Middle frontal gyrus (tissue), 1 donor: ENCODE results near the gene AKAP1.

Source experiments
- DNase-seq: peaks from one replicate; pipeline ENCODE4 v3.0.0-alpha.2; 2015; ENCODE audit warnings: low spot score; ENCODE audit errors: extremely low spot score

The AKAP1 gene

GRCh38 chr17:57158795-57159194 lies 73.7 kb downstream of the AKAP1 start:
- DNase-seq: no peak

- no peak for DNase-seq
Observed at GRCh38 chr17:57160624-57161023, 75.6 kb downstream of the AKAP1 start.

DNA sequence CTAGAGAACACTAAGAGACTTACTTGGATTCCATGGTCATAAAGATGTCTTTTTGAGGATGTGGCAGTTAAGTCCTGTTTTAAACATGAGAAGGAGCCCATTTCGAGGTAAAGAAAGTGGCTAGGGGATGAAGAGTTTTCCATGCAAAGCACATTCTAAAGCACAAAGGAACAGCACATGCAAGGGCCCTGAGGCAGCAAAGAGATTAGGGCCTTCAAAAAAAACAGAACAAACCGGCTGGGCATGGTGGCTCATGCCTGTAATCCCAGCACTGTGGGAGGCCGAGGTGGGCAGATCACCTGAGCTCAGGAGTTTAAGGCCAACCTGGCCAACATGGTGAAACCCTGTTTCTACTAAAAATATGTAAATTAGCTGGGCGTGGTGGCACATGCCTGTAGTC lies 79.8 kb downstream of the AKAP1 start:
- DNase-seq: no peak

- DNase-seq: no peak
Observed at GRCh38 chr17:57165754-57166153, 80.7 kb downstream of the AKAP1 start.

DNA sequence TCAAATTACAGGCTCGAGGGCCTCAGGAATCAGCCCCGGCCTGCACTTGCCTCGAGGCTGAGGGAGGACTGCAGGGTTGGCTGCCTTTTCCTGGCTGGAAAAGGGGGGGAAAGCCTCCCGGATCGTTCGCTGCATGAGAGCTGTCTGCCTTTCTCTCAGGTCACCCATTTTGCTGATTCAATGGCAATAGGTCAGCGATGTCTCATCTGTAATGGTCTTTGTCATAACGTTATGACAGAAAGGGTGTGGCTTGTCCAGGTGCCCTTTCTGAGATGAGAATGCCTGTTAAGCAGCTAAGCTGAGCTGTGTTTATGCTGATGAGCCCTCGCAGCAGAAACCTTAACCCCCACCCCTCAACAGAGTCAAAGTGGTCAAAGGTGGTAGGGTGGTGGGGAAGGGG lies 81.8 kb downstream of the AKAP1 start:
- no peak for DNase-seq

- DNase-seq: no peak
Observed at GRCh38 chr17:57168695-57169094, 83.6 kb downstream of the AKAP1 start.

DNA sequence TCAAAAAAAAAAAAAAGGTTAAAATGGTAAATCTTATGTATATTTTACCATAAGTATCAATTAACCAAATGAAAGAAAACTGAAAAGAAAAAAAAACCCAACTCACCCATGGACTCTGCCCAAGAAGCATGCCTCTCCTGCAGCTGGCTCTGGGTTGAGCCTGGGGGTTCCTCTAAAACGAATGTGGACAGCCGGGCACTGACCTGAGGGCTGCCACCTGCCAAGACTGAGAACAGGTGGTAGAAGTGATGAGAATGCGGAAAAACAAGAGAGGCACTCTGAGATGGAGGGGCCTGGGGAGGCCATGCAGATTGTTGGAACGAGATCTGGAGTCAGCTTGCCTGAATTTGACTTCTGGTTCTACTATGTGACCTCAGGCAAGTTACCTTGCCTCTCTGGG lies 85.8 kb downstream of the AKAP1 start:
- no peak for DNase-seq
